Measurements from ENCODE around the gene TTYH3. TPM values are rescaled to one million over a fixed set of nuclear protein-coding genes. Genes with fewer than 3 reads are reported as not detected.

The TTYH3 gene
- total RNA-seq, 3 donors from 2014 or later (not counting 1 experiment from before 2014, with no cell fraction given), result 38.3 to 47.1 (median 42.4) TPM

DNA sequence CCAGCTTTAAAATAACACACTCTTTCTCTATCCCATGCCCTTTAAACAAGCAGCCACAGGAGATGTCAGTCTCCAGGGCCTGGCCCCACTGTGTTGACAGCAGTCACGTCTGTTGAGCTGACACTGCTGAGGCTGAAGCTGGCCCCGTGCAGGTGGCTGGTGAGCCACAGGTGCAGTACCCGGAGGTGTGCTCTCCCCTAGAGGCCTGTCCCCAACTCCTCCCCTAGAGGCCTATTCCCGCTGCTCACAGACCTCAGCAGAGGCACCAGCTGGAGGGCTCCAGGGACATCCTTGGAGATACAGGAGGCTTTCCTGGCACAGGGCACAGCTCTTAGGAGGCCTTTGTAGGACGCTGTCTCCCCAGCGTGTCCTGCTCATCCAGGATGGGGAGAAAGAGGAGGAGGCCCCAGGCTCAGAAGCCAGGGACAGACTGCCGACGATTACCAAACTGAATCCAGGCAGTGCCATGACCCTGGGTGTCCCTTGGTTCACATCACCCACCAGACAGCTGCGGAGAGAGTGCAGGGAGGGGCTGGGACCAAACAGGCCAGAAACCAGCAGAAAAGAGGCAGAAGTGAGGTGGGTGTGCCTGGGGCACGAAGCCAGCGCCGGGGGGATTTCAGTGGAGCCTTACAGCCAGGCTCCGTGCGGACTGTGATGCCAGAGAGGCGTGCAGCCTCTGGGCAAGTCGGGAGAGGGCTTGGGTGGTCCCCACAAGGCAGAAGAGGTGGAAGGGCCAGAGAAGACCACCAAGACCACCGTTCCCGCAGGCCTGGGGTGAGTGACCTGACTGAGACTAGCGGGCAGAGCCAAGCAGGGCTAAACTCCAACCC, 18.5 kb upstream of the TTYH3 start:
- H3K36me3 ChIP-seq (ENCODE audit: control insufficient read depth, insufficient read depth, low read length), result no peaks in the 10 kb centered on the region
- ATAC-seq (no peak), DNase-seq (no peak)
- no peaks in the 10 kb centered on the region for H3K9me3 Mint-ChIP-seq
- no peak overlapping the region for H3K4me3 Mint-ChIP-seq
- peaks cover 0 to 4% of the 10 kb centered on the region in 2 donors for H3K27me3 Mint-ChIP-seq (ENCODE audit: low read depth in 2 of 2)
- H3K36me3 Mint-ChIP-seq, result no peaks in the 10 kb centered on the region
- H3K4me3 ChIP-seq (ENCODE audit: low read length), result no peak overlapping the region
- peaks cover 12% of the 10 kb centered on the region for H3K4me1 ChIP-seq (ENCODE audit: control insufficient read depth, insufficient read depth, low read length)
- H3K27ac ChIP-seq (ENCODE audit: low read length), result no peak overlapping the region
- H3K27ac Mint-ChIP-seq, result no peak overlapping the region
- intact Hi-C loops (cut with micrococcal nuclease), result no loop called here
- no peaks in the 10 kb centered on the region for H3K9me3 ChIP-seq (ENCODE audit: control insufficient read depth, insufficient read depth, low read length)
- no peaks in the 10 kb centered on the region for H3K27me3 ChIP-seq (ENCODE audit: control insufficient read depth, insufficient read depth, low read length)
- WGBS (ENCODE audit: insufficient coverage), result 88% methylated on average over 19 of the region's 19 CpGs
- TF ChIP-seq, protein P1, sequence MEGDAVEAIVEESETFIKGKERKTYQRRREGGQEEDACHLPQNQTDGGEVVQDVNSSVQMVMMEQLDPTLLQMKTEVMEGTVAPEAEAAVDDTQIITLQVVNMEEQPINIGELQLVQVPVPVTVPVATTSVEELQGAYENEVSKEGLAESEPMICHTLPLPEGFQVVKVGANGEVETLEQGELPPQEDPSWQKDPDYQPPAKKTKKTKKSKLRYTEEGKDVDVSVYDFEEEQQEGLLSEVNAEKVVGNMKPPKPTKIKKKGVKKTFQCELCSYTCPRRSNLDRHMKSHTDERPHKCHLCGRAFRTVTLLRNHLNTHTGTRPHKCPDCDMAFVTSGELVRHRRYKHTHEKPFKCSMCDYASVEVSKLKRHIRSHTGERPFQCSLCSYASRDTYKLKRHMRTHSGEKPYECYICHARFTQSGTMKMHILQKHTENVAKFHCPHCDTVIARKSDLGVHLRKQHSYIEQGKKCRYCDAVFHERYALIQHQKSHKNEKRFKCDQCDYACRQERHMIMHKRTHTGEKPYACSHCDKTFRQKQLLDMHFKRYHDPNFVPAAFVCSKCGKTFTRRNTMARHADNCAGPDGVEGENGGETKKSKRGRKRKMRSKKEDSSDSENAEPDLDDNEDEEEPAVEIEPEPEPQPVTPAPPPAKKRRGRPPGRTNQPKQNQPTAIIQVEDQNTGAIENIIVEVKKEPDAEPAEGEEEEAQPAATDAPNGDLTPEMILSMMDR (IDR thresholded peaks at IDR 0.05), result no peak
- peaks cover 9 to 10% of the 10 kb centered on the region in 2 donors for H3K4me1 Mint-ChIP-seq

DNA sequence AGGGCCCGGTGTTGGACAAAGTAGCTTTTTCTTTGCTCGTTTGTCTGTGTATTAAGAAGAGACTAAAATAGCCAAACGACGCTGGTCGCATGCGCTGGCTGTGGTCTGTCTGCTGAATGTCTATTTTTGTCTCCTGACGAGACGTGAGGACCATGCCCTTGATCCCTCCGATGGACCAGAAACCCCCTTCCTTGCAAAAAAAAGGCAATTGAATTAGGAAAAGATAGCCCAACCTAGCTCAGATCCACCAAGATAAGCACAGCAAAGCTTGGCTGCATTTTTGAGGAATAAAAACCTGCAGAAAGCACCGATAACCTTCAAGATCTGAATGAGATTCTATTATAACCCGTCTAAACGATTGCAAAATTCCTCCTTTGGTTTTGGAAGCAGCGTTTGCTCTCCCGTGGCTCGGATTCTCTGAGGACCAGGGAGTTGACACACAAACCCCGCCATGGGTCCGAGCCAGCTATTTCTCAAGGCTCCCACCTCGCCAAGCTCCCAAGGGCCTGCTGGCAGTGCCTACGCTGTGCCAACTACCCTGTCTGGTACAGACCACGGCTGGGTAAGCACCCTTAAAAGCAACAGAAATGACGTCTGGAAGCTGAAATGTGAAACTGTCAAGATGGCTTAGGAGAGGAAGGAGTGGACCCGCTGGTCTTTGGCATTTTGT, 17.7 kb upstream of the TTYH3 start:
- TF ChIP-seq, protein P1 (IDR thresholded peaks at IDR 0.05), result no peak
- H3K4me3 ChIP-seq (ENCODE audit: low read length), result no peak overlapping the region
- Mint-ChIP-seq H3K27me3 (ENCODE audit: low read depth in 2 of 2) (peaks cover 0 to 4% of the 10 kb centered on the region in 2 donors), H3K27ac (no peak overlapping the region), H3K36me3 (no peaks in the 10 kb centered on the region), H3K4me3 (no peak overlapping the region), H3K4me1 (peaks cover 4% of the 10 kb centered on the region in 2 donors), H3K9me3 (no peaks in the 10 kb centered on the region)
- H3K36me3 ChIP-seq (ENCODE audit: control insufficient read depth, insufficient read depth, low read length), result no peaks in the 10 kb centered on the region
- DNase-seq (no peak), ATAC-seq (no peak)
- 69% methylated on average over 21 of the region's 22 CpGs for WGBS (ENCODE audit: insufficient coverage)
- intact Hi-C loops (cut with micrococcal nuclease), result no loop called here
- H3K27me3 ChIP-seq (ENCODE audit: control insufficient read depth, insufficient read depth, low read length), result no peaks in the 10 kb centered on the region
- no peak overlapping the region for H3K27ac ChIP-seq (ENCODE audit: low read length)
- no peaks in the 10 kb centered on the region for H3K9me3 ChIP-seq (ENCODE audit: control insufficient read depth, insufficient read depth, low read length)
- H3K4me1 ChIP-seq (ENCODE audit: control insufficient read depth, insufficient read depth, low read length), result peaks cover 5% of the 10 kb centered on the region

DNA sequence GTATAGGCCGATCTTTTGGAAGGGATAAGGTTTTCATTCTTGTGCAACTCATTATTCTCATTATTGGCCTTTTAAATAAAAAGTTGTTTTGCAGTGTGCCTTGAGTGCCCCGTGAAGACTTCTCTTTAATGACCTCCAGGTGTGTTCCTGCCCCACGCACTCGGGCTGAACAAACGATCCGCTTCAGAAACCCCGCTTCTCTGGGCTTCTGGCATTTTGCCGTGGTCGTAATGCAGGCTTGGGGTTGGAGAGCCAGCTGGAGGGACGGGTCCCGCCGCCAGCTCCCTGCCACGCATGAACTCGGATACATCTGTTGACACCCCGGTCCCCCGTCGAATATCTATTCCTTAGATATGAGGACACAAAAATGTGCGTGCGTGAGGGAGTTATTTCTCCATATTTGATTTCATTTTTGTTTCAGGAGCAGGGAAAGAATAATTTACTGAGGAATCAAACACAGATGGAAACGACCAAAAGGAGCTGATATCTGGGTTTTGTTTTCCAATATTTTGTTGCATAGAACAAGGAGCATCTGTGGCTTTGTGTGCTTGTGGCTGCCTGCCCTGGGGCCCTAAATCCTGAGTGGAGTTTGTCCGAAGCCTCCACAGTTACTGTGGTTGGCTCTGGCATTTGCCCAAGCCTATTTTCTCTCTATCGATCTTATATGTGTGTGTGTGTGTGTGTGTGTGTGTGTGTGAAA, 17.0 kb upstream of the TTYH3 start:
- H3K27me3 Mint-ChIP-seq (ENCODE audit: low read depth in 2 of 2), result peaks cover 0 to 4% of the 10 kb centered on the region in 2 donors
- H3K9me3 Mint-ChIP-seq, result no peaks in the 10 kb centered on the region
- Histone ChIP-seq H3K9me3 (ENCODE audit: control insufficient read depth, insufficient read depth, low read length) (no peaks in the 10 kb centered on the region), H3K27me3 (ENCODE audit: control insufficient read depth, insufficient read depth, low read length) (no peaks in the 10 kb centered on the region), H3K36me3 (ENCODE audit: control insufficient read depth, insufficient read depth, low read length) (no peaks in the 10 kb centered on the region), H3K4me3 (ENCODE audit: low read length) (no peak overlapping the region), H3K4me1 (ENCODE audit: control insufficient read depth, insufficient read depth, low read length) (no peaks in the 10 kb centered on the region), H3K27ac (ENCODE audit: low read length) (no peak overlapping the region)
- ATAC-seq, result no peak
- H3K4me3 Mint-ChIP-seq, result no peak overlapping the region
- no peaks in the 10 kb centered on the region for H3K36me3 Mint-ChIP-seq
- H3K27ac Mint-ChIP-seq, result no peak overlapping the region
- no peaks in the 10 kb centered on the region for H3K4me1 Mint-ChIP-seq
- 85% methylated on average over 20 of the region's 22 CpGs for WGBS (ENCODE audit: insufficient coverage)
- TF ChIP-seq, protein P1 (IDR thresholded peaks at IDR 0.05), result no peak
- intact Hi-C loops (cut with micrococcal nuclease), result no loop called here
- no peak for DNase-seq
